ENCODE results near the gene UFC1. TPM values are rescaled to one million over a fixed set of nuclear protein-coding genes. Genes with fewer than 3 reads are reported as not detected.
"Not testable (repeated sequence)": the region's sequence is repeated elsewhere in the genome, so short reads cannot be mapped to it uniquely, and the experiment has no call there.

UFC1 gene
- total RNA-seq (2014; rRNA removed; shearing (Covaris generic)) = 81.9 and 95.6 TPM in 2 replicates

- DNase-seq (ENCODE audit: low read depth) = peak; percentile 86
Measured at GRCh38 chr1:161153682-161154337, at the start of gene UFC1. TSS of gene UFC1 (plus strand) at chr1:161153978. CDS start at chr1:161153998, 20 bp downstream.

- no peak for DNase-seq (ENCODE audit: low read depth)
Measured at GRCh38 chr1:161106431-161106830, 47.3 kb upstream of the UFC1 start.

GRCh38 chr1:161111117-161111516 is 42.7 kb upstream of the UFC1 start:
- no peak for DNase-seq (ENCODE audit: low read depth)

- no peak for DNase-seq (ENCODE audit: low read depth)
Measured at GRCh38 chr1:161111527-161111926, 42.3 kb upstream of the UFC1 start.

- no peak for DNase-seq (ENCODE audit: low read depth)
Measured at GRCh38 chr1:161113915-161114314, 39.9 kb upstream of the UFC1 start.

GRCh38 chr1:161114556-161114955 is 39.2 kb upstream of the UFC1 start:
- no peak for DNase-seq (ENCODE audit: low read depth)

- peak; percentile 94 for DNase-seq (ENCODE audit: low read depth)
Measured at GRCh38 chr1:161115132-161115711, 38.6 kb upstream of the UFC1 start.

- DNase-seq (ENCODE audit: low read depth) = not testable (repeated sequence)
Measured at GRCh38 chr1:161115961-161116360, 37.8 kb upstream of the UFC1 start.

GRCh38 chr1:161117759-161118581 is 35.8 kb upstream of the UFC1 start, which contains the start of the genes NIT1 and PFDN2:
TSS of gene NIT1 (plus strand) at chr1:161118105. CDS start at chr1:161118177, 72 bp downstream.
TSS of gene PFDN2 (minus strand) at chr1:161118037. CDS start at chr1:161118026, 11 bp downstream.
- peak; percentile 76 for DNase-seq (ENCODE audit: low read depth)

GRCh38 chr1:161119092-161119903 is 34.5 kb upstream of the UFC1 start:
- peak; percentile 55 for DNase-seq (ENCODE audit: low read depth)

GRCh38 chr1:161121042-161121650 is 32.6 kb upstream of the UFC1 start:
- DNase-seq (ENCODE audit: low read depth) = no peak

GRCh38 chr1:161121834-161122233 is 31.9 kb upstream of the UFC1 start:
- DNase-seq (ENCODE audit: low read depth) = no peak

- no peak for DNase-seq (ENCODE audit: low read depth)
Measured at GRCh38 chr1:161122967-161123366, 30.8 kb upstream of the UFC1 start.

GRCh38 chr1:161127649-161128048 is 26.1 kb upstream of the UFC1 start:
- no peak for DNase-seq (ENCODE audit: low read depth)

- no peak for DNase-seq (ENCODE audit: low read depth)
Measured at GRCh38 chr1:161128591-161129420, 25.0 kb upstream of the UFC1 start.

- no peak for DNase-seq (ENCODE audit: low read depth)
Measured at GRCh38 chr1:161130266-161130665, 23.5 kb upstream of the UFC1 start.

GRCh38 chr1:161131523-161132409 is 22.0 kb upstream of the UFC1 start:
- DNase-seq (ENCODE audit: low read depth) = no peak

GRCh38 chr1:161132410-161133219 is 21.2 kb upstream of the UFC1 start, which contains the start of gene DEDD:
TSS of gene DEDD (minus strand) at chr1:161132667. CDS start at chr1:161124462, 8,205 bp downstream.
- peak; percentile 92 for DNase-seq (ENCODE audit: low read depth)
